ENCODE measurements around the gene KLHL35.

GRCh38 chr11:75423721-75424120 lies 9.3 kb downstream of the KLHL35 start:
- TF ChIP-seq, protein P1, sequence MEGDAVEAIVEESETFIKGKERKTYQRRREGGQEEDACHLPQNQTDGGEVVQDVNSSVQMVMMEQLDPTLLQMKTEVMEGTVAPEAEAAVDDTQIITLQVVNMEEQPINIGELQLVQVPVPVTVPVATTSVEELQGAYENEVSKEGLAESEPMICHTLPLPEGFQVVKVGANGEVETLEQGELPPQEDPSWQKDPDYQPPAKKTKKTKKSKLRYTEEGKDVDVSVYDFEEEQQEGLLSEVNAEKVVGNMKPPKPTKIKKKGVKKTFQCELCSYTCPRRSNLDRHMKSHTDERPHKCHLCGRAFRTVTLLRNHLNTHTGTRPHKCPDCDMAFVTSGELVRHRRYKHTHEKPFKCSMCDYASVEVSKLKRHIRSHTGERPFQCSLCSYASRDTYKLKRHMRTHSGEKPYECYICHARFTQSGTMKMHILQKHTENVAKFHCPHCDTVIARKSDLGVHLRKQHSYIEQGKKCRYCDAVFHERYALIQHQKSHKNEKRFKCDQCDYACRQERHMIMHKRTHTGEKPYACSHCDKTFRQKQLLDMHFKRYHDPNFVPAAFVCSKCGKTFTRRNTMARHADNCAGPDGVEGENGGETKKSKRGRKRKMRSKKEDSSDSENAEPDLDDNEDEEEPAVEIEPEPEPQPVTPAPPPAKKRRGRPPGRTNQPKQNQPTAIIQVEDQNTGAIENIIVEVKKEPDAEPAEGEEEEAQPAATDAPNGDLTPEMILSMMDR (IDR thresholded peaks at IDR 0.05), result no peak
- TF ChIP-seq ZFX (IDR thresholded peaks at IDR 0.05; ENCODE audit: borderline replicate concordance), result no peak
